Body of pancreas (tissue), 4 donors: ENCODE measurements around the gene TEX13B.

ENCODE experiments used
- CTCF ChIP-seq, 7 experiments: fragments of 450-650 bp in 4 of 7; fragments of 200-600 bp in 3 of 7; sonication (generic) in 3 of 7; IDR thresholded peaks; one replicate each; pipeline ENCODE4 v1.5.1; 2016 to 2019; ENCODE audit warnings: antibody characterized with exemption in 7 of 7
- POLR2A ChIP-seq, 3 donors: fragments of 450-650 bp; IDR thresholded peaks; one replicate each; pipeline ENCODE4 v1.6.1; 2016; ENCODE audit warnings: antibody characterized with exemption in 3 of 3, mild to moderate bottlenecking in 2 of 3

GRCh38 chrX:107996124-107996523 lies 14.0 kb upstream of the TEX13B start:
- TF ChIP-seq CTCF (IDR thresholded peaks at IDR 0.05) (no peak), POLR2A (IDR thresholded peaks at IDR 0.05) (no peak)
